Fibroblast of pulmonary artery (primary cell): ENCODE measurements around the gene MKNK1.

Source experiments
- DNase-seq: peaks from one replicate; pipeline ENCODE4 v3.0.0-alpha.2; 2010; ENCODE audit warnings: low read depth
- H3K4me3 ChIP-seq: replicated peaks from 2 replicates; pipeline ENCODE4 v1.5.1; 2011; ENCODE audit warnings: low read depth, mild to moderate bottlenecking, control low read depth, low read length, moderate library complexity
- TF ChIP-seq, protein P1 (sequence below): IDR thresholded peaks from 2 replicates; pipeline ENCODE4 v1.5.1; 2011; ENCODE audit warnings: mild to moderate bottlenecking, control low read depth, low read length, inconsistent platforms; ENCODE audit errors: missing control alignments

MKNK1 gene

DNA sequence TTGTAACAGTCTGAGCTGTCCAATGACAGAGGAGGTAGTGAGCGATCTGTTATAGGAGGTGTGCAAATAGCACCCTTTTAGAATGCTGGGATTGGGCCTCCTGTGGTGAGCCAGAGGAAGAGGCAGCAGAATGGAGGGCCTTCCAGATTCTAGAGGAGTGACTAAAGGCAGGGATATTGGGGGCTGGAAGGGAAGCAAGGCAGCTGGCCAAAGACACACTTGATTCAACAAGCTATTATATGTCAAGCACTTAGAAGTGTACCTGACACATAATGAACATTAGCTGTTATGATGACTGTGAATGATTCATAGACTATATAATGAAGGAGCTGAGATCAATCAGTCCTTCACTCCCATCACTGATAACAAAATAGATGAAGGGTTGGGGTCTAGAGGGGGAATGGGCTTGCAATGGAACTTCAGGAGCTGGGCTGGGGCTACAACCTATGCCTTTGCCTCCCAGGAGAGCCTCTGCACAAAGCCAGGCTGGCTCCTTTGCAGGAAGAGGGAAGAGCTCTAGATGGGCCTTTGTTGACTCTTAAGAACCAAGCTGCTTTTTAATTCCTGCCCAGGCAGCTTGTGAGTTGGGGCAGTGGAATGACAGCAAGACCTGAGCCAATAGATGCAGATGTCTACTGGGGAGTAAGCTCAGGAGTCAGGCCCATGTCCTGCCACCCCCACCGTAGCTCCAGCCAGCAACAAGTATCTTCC, 2.3 kb upstream of the MKNK1 start:
- no peak overlapping the region for H3K4me3 ChIP-seq
- TF ChIP-seq, protein P1, sequence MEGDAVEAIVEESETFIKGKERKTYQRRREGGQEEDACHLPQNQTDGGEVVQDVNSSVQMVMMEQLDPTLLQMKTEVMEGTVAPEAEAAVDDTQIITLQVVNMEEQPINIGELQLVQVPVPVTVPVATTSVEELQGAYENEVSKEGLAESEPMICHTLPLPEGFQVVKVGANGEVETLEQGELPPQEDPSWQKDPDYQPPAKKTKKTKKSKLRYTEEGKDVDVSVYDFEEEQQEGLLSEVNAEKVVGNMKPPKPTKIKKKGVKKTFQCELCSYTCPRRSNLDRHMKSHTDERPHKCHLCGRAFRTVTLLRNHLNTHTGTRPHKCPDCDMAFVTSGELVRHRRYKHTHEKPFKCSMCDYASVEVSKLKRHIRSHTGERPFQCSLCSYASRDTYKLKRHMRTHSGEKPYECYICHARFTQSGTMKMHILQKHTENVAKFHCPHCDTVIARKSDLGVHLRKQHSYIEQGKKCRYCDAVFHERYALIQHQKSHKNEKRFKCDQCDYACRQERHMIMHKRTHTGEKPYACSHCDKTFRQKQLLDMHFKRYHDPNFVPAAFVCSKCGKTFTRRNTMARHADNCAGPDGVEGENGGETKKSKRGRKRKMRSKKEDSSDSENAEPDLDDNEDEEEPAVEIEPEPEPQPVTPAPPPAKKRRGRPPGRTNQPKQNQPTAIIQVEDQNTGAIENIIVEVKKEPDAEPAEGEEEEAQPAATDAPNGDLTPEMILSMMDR, result no peak

DNA sequence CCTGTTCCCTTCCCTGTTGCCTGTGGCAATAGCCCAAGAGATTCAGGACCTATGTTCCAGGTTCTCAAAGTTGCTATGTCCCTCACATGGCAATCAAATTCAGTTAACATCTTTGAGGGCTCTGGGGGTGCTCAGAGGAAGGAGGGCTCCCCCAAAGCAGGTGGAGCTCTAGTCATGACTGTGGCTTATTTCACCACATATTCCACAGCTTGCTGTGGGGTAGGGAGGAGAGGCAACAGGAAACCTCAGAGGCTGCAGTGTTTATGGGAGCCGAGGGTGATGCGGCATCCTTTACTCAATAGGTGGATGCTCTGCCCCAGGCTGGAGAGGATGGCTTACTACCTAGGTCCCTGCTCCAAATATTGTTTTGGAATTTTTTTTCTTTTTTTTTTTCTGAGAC, 1.2 kb upstream of the MKNK1 start:
- TF ChIP-seq, protein P1, result no peak
- no peak overlapping the region for H3K4me3 ChIP-seq

More for the DNA sequence above, 2.3 kb upstream of the MKNK1 start:
- no peak for DNase-seq

GRCh38 chr1:46603481-46603857, 599 bp downstream of the MKNK1 start:
- TF ChIP-seq, protein P1, result no peak
- peak overlapping the region; percentile 98 for H3K4me3 ChIP-seq
- no peak for DNase-seq

More for the DNA sequence above, 1.2 kb upstream of the MKNK1 start:
- no peak for DNase-seq

- no peak overlapping the region for H3K4me3 ChIP-seq
- DNase-seq, result no peak
- TF ChIP-seq, protein P1, result no peak
Observed at GRCh38 chr1:46601257-46602007, 2.6 kb downstream of the MKNK1 start.

DNA sequence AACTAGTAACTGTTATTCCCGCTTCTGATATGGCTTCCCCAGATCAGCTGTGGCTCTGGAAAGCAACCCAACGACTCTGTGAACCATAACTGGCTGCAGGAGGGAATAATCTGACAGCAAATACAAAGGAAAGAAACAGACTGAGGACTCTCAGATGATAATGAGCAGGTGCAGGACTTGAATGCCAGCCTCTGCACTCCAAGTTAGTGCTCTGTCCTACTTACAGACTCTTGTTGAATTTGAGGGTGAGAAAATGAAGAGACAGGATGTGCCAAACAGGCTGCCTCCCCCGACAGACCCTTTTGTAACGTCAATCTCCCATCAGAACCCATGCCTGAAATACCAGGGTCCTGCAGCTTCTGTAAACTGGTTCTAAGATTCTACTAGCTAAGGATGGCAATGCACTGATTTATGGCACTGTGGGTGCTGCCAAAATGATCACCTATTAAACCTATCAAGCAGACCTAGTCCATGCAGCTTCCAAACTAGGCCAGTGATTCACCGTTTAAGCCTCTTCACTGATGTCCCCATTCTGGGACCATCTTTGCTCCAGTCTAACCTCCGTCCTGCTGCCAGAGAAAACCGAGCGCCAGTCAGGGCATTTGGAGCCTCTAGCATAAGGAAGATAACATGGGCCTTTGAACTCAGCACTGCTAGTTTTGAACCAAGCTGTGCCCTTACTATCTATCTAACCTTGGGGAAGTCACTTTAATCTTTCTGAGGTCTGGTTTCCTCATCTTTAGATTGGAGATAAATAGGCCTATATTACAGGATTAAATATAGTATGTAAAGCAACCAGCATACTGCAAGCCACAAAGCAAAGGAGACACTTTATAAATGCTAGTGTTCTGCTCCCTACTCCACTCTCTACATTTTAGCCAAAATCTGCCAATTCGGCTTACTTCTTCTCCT, 4.8 kb downstream of the MKNK1 start:
- no peak overlapping the region for H3K4me3 ChIP-seq
- TF ChIP-seq, protein P1, result no peak
- no peak for DNase-seq

- DNase-seq, result no peak
- TF ChIP-seq, protein P1, result no peak
- no peak overlapping the region for H3K4me3 ChIP-seq
Observed at GRCh38 chr1:46596846-46597245, 7.2 kb downstream of the MKNK1 start.
